Bronchial epithelial cell (primary cell): ENCODE measurements around the gene MAEA. TPM values are rescaled to one million over a fixed set of nuclear protein-coding genes. Genes with fewer than 3 reads are reported as not detected.

Experiments
- DNase-seq: peaks from one replicate; pipeline ENCODE4 v3.0.0-alpha.2; 2010; ENCODE audit warnings: low read depth
- FAIRE-seq: peaks from 2 replicates; lab custom pipeline; 2011; peaks lifted over from hg19 to GRCh38; lab: Jason Lieb, UNC
- H3K27me3 ChIP-seq: 2 replicates; pipeline ENCODE4 v1.5.1; 2011; ENCODE audit warnings: low read length; ENCODE audit not compliant: control insufficient read depth, insufficient read depth
- H3K36me3 ChIP-seq: 2 replicates; pipeline ENCODE4 v1.5.1; 2011; ENCODE audit warnings: low read length; ENCODE audit not compliant: control insufficient read depth, insufficient read depth
- H3K4me3 ChIP-seq: 2 replicates; pipeline ENCODE4 v1.5.1; 2011; ENCODE audit warnings: mild to moderate bottlenecking, low read depth, low read length, control low read depth
- CTCF ChIP-seq: IDR thresholded peaks from 2 replicates; pipeline ENCODE4 v1.5.1; 2011; ENCODE audit warnings: mild to moderate bottlenecking, moderate library complexity, low read length, control low read depth, inconsistent platforms; ENCODE audit not compliant: insufficient read depth, severe bottlenecking
- total RNA-seq: library from RNA; depleted of rRNA; stranded (reverse); fragments of >200 nt; gene quantifications from 2 replicates; pipeline ENCODE4 v1.2.1, GENCODE V29; 2014

Gene MAEA
- total RNA-seq, 1 donor from 2014 or later, result 46.1 TPM

DNA sequence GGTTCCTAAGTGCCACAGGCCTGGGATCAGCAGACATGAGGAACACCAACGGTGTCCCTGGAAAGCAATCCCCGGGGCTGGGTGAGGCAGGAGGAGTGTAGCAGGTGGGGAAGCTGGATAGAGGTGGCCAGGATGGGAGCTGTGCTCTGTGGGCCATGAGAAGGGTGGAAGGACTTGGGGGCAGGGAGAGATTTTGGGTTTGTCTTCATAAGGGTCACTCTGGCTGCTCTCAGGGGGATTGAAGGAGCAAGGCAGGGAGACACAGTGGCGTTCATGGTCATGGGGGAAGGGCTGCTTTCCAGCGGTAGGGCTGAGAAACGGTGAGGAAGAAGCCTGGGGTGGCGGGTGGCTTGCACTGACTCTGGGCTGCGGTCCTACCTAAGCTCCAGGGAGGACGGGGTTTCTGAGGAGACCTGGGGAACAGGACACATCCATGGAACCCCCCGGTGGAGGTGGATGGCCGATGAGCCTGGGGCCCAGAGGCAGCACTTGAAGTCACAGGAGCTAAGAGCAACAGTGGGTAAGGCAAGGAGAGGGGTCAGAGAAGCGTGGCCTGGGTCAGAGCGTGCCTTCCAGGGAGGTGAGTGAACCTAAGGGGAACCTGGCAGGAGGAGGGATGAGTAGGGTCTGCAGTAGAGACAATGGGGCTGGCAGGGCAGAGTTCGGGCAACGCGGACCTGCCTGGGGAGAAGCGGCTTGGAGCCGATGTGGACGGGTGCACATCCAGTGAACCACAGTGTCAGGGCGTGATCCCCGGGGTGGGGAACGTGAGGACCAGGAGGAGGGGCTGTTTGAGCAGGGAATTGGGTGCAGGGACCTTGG lies 28.4 kb upstream of the MAEA start:
- no peak for TF ChIP-seq CTCF
- DNase-seq (no peak), FAIRE-seq (no peak)
- no peak overlapping the region for H3K4me3 ChIP-seq
- H3K36me3 ChIP-seq, result no peaks in the 10 kb centered on the region
- no peaks in the 10 kb centered on the region for H3K27me3 ChIP-seq

DNA sequence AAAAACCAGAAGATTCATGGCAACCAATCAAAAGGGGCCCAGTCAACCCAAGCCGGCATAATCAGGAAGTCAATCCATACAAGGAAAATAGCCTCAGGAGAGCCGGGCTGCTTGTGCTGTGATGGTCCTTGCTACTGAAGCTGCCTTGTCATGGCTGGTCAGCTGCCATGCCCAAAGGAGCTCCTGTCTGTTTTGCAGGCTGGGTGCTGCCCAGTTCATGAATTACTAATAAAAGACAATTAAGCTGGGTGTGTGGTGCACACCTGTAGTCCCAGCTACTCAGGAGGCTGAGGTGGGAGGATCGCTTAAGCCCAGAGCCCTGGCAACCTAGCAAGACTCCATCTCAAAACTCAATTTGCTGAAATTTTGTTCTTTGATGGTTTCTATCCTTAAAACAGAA lies 24.7 kb upstream of the MAEA start:
- FAIRE-seq, result no peak
- Histone ChIP-seq H3K4me3 (no peak overlapping the region), H3K36me3 (no peaks in the 10 kb centered on the region), H3K27me3 (no peaks in the 10 kb centered on the region)
- TF ChIP-seq CTCF, result no peak
- no peak for DNase-seq

DNA sequence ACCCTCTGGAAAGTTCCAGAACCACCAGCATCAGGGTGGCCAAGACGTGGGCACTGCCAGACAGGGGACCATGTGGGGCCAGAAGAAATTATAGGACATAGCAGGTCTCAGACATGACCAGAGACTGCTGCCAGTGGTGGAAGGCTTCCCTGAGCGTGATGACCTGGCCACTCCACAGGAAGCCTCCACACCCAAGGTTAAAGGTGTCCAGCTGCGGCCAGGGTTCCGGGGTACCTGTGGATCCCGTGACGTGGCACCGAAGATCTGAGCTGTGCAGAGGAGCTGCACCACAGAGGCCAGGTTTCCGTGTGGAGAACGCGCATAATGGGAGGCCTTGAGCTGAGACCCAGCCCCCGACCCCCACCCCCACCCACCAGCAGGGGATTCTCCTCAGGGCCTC lies 24.3 kb upstream of the MAEA start:
- TF ChIP-seq CTCF, result no peak
- Histone ChIP-seq H3K36me3 (no peaks in the 10 kb centered on the region), H3K27me3 (no peaks in the 10 kb centered on the region), H3K4me3 (no peak overlapping the region)
- DNase-seq (no peak), FAIRE-seq (no peak)

DNA sequence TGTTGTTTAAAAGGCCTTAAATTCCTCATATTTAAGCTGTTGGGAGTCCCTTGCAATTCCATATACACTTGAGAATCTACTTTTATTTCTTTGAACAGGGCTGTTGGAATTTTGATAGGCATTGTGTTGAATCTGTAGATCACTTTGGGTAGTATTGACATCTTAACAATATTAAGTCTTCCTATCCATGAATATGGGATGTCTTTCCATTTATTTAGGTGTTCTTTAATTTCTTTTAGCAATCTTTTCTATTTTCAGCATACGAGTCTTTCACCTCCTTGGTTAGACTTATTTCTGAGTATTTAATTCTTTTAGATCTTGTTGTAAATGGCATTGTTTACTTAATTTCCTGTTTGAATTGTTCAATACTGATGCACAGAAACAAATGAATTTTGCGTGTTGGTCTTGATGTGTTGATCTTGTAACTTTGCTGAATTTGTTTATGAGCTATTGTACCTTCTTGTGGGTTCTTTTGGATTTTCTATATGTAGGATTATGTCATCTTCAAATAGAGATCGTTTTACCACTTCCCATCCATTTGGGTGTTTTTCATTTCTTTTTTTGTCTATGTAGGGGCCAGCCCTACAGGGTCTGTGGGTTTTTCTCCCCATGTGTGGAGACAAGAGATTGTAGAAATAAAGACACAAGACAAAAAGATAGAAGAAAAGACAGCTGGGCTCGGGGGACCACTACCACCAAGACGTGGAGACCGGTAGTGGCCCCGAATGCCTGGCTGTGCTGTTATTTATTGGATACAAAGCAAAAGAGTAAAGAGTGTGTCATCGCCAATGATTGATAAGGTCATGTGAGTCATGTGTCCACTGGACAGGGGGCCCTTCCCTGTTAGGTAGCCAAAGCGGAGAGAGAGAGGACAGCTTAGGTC lies 22.6 kb upstream of the MAEA start:
- Histone ChIP-seq H3K36me3 (no peaks in the 10 kb centered on the region), H3K27me3 (no peaks in the 10 kb centered on the region), H3K4me3 (no peak overlapping the region)
- DNase-seq (no peak), FAIRE-seq (no peak)
- TF ChIP-seq CTCF, result no peak

DNA sequence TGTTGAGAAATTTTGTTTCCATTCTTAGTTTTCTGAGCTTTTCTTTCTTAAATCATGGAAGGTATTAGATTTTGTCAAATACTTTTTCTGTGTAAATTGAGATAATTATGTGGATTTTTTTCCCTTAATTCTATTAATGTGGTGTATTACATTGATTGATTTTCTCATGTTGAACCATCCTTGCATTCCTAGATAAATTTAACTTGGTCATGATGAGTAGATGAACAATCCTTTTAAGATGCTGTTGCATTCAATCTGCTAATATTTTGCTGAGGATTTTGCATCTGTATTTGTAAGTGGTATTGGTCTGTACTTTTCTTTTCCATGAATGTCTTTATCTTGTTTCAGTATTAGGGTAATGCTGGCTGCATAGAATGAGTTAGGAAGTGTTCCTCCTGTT lies 20.5 kb upstream of the MAEA start:
- TF ChIP-seq CTCF, result no peak
- H3K4me3 ChIP-seq, result no peak overlapping the region
- no peaks in the 10 kb centered on the region for H3K27me3 ChIP-seq
- no peak for FAIRE-seq
- DNase-seq, result no peak
- no peaks in the 10 kb centered on the region for H3K36me3 ChIP-seq
